ENCODE measurements around the gene NIPAL3.
A peak's percentile ranks its signal among the peaks of the same experiment; 100 is the strongest.
"Not testable (repeated sequence)": the region's sequence is repeated elsewhere in the genome, so short reads cannot be mapped to it uniquely, and the experiment has no call there.

NIPAL3 gene

DNA sequence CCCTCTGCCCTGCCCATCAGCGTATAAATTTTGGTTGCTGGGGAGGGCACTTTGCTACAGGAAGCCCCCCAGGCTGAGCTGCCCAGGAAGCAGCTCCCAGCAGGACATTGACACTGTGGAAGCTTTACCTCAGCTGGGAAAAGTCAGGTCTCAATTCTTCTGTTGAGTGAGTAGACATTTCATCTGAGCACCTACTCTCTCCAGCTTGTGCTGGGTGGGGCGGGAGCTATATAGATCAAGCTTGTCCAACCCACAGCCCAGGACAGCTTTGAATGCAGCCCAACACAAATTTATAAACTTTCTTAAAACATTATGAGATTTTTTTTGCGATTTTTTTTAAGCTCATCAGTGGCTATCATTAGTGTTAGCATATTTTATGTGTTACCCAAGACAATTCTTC lies 9.4 kb downstream of the NIPAL3 start:
- DNase-seq (ENCODE audit: low read depth): no peak

DNA sequence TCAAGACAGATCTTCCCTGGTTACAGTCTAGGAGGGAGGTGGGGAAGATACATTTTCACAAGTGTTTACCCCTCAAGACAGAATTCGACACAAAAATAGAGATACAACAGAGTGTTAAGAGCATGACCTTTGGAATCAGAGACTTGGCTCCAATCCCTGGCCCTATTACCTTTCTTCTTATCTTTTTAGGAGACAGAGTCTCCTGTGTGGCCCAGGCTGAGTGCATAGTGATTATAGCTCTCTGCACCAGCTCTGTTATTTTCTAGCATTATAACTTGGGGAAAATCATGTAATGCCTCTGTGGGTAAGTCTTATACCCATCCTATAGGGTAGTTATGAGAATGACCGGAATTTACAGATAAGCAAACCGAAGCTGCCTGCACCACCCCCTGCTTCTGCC lies 9.8 kb downstream of the NIPAL3 start:
- no peak for DNase-seq (ENCODE audit: low read depth)

DNA sequence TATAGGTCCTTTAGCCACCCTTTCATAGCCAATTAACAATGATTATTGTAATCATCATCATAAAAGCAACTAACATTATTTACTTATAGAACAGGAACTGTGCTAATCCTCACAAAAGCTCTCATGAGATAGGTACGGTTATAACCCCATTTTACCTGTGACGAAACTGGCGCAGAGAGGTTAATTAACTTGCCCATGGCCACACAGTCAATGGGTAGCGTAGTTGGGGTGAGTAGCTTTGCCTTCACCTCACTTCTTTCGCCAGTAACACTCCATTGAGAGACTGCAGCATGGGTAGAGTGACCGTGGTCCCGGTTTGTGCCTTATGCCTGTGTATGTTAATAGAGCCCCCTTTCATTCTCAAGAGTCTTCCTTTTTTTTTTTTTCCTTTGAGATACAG lies 10.3 kb downstream of the NIPAL3 start:
- DNase-seq (ENCODE audit: low read depth): no peak

DNA sequence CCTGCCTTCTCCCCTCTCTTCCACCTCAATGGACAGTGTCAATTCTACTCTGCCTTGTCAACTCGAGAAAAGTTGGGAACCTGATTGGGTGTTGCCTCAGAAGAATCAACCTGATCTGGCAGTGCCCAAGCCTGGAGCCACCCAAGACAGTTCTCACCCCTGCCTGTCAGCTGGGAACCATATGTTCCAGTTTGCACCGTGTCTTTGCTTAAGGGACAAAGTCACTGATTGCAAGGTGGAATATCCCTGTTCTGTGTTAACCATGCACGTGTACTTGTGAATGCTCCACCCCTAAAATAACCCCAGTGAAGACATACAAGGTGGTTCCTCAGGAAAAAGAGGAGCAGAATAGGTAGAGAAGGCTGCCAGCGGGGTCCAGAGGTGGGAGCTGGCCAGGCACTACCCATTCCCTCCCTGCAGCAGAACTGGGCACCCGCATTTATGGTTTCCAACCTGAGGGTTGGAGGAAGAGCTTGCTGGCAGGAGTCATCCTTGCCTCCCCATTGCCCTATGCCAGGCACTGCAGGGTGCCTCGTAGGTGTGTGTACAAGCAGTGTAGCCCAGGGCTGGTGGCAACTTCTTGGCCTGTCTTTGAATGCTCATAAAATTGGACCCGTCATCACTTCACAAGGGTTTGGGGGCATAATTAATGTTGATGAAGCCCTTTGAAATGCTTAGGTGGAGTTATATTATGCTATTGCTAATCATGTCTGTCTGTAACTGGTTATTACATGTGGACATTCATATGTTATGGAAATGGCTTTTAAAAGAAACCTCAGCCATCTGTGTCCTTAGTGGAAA lies 11.3 kb downstream of the NIPAL3 start:
- DNase-seq (ENCODE audit: low read depth): no peak

DNA sequence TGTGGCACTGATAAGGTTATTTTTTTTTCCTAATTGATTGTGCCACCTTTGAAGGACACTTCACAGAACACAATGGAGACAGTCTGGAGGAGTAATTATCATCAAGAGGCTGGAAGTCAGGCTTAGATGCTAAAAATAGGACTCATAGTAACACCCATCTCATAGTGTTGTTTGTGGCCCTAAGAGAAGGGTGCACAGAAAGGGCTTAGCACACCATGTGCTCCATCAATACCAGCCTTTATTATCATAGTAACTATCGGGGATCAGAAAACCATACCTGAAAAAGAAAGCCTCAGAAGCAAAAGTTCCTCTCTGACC lies 11.9 kb downstream of the NIPAL3 start:
- no peak for DNase-seq (ENCODE audit: low read depth)

DNA sequence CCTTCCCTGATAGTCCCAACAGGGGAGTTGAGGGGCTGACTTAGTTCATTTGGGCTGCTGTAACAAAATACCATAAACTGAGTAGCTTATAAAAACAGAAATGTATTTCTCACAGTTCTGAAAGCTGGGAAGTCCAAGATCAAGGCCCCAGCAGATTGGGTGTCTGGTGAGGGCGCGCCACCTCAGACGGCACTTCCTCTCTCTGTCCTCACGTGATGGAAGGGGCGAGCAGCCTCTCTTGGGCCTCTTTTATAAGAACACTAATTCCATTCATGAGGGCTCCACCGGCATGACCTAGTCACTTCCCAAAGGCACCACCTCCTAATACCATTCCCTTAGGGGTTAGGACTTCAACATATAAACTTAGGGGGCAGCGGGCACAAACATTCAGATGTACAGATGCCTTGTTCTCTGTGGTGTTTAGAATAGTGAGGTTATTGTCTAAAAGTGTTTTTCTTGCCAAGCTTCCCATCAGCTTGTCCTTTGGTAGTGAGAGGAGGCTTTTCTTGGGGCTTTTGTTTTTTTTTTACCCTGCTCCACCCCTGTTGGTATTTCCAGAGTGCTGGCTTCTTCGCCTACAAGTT lies 20.3 kb downstream of the NIPAL3 start:
- DNase-seq (ENCODE audit: low read depth): no peak

DNA sequence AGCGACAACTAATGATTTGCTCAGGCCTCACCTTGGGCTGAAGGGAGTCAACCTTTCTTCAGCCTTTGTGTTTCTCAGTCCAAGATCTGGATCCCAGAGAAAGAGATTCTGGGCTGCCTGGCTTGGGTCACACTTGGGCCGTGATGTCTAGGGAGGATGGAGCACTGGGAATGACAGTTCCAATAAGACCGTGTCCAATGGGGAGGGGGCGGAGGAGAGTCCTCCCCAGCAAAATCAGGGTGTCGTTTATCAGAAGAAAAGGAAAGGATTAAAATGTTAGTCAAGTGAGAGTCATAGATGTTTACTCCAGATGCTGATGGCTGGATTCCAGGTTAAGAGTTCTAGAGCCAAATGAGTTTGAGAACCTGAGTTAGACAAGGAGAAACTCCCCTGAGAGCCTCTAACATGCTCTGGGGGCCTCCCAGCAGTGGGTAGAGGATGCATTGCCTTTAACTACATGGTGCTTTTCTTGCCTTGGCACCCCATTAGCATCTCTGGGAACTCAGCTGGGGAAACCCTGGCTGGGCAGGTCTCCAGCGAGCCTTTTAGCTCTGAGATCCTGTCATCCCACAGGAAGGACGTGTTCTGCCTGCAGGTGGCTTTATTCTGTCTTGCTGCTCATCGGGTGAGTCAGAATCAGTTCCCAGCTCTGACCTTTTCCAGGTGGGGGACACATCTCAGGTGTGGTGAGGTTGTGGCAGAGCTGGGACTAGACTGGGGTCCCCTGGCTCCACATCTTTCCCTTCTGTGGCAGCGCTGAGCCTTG lies 22.2 kb downstream of the NIPAL3 start:
- no peak for DNase-seq (ENCODE audit: low read depth)

DNA sequence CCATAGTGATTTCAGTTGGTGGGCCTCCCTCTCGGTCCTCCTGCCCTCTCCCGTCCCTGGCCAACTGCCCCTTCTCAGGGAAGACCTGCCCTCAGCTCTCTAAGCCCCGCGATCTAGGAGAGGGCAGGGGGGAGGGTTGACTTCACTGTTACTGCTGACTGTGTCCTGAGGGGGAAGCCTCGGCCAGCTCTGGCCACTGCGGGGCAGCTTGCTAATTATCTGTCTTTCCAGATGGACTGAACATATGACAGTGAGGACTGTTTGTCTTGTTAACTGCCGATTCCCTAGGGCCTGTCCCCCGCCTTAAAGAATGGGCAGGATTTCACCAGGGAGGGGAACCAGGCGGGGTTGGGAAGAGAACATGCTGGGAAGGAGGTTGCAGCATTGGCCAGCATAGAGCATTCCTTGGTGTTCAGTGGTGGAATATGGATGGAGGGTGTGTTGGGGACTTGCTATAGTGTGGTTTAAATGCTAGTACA lies 22.9 kb downstream of the NIPAL3 start:
- DNase-seq (ENCODE audit: low read depth): peak; percentile 64

DNA sequence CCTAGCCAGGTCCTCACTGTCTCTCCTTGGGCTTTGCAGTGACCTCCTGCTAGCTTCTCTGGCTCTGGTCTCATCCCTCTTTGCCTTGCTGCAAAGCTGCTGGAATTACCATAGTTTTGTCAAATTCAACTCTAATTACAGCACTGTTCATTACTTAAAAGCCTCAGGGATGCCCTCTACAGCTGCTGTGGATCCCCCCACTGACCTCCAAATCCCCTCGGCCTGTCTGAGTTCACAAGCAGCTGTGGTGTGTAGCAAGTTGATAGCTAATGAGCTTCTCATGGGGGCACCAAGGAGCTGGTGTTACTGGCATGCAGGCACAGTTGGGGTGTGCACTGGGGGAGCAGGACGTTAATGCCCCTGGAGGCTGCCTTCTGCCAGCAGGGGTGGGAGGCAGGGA lies 24.8 kb downstream of the NIPAL3 start:
- no peak for DNase-seq (ENCODE audit: low read depth)

DNA sequence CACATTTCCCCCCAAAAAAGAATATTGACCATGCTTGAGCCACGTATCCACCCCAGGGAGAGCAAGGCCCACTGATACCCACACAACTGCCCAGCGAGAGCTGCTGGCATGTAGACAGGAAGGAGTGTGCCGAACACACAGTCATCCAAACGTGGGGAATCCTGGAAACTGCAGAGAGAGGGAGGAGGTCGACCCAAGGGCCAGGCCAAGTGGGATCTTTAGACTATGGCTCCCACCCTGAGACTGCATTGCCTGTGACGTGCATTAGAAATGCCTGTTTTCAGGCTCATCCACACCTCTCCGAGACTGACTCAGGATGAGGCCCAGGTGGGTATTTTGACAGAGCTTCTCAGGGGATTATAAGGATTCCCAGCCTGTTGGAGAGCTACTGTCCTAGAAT lies 25.9 kb downstream of the NIPAL3 start:
- no peak for DNase-seq (ENCODE audit: low read depth)

DNA sequence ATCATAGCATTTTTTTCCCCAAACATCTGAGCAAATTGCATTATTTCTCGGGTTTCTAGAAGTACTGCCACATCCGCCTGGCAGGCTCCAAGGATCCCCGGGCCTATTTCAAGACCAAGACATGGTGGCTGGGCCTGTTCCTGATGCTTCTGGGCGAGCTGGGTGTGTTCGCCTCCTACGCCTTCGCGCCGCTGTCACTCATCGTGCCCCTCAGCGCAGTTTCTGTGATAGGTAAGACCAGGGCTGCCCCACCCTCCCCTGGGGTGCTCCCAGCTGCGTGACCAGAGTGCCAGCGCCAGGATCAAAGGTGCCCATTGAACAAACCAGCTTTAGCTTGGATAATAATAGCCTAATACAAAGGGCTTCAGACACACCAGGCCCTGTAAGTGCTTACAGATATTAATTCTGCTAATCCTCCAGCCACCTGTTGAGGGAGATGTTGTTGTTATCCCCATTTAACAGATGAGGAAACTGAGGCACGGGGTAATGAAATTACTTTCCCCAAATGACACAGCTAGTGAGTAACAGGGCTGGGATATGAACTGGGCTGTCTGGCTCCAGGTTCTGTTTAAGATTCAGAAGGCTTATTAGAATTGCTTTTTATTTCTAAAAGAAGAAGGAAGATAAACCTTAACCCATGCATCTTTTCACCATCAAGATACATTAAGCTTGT lies 26.5 kb downstream of the NIPAL3 start:
- DNase-seq (ENCODE audit: low read depth): no peak

DNA sequence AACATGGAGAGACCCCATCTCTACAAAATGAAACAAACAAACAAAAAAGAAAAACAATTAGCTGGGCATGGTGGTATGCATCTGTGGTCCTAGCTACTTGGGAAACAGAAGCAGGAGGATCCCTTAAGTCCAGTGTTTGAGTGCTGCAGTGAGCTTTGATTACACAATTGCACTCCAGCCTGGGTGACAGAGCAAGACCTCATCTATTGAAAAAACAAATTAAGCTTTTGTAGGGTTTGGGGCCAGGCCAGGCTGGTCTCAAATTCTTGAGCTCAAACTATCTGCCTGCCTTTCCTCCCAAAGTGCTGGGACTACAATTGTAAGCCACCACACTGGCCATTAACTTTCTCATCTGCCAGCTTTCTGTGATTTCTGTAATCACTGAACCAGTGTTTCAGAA lies 27.2 kb downstream of the NIPAL3 start:
- DNase-seq (ENCODE audit: low read depth): no peak

DNA sequence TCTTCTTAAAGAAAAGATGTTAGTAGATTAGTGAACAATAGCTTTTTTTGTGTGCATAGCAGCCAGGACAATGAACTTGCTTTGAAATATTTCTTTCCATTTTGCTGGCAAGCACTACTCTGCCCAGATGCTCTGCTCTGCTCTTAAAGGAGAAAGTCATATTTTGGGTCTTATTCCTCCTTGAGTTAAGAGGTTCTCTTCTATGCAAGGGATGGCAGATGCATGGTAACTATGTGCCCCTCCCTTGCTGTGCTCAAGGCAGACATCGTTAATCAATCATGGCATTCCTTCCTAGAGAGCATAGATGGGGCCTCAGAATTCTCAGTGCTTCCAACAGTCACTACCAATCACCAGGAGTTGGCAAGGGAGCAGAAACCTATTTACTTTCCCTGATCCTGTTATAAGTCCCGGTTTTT lies 27.6 kb downstream of the NIPAL3 start:
- no peak for DNase-seq (ENCODE audit: low read depth)

DNA sequence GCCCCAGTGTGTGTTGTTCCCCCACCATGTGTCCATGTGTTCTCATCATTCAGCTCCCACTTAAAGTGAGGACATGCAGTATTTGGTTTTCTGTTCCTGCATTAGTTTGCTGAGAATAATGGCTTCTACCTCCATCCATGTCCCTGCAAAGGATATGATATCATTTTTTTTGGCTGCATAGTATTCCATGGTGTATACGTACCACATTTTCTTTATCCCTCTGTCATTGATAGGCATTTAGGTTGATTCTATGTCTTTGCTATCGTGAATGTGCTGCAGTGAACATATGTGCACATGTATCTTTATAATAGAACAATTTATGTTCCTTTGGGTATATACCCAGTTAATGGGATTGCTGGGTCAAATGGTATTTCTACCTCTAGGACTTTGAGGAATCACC lies 30.8 kb downstream of the NIPAL3 start:
- DNase-seq (ENCODE audit: low read depth): not testable (repeated sequence)

DNA sequence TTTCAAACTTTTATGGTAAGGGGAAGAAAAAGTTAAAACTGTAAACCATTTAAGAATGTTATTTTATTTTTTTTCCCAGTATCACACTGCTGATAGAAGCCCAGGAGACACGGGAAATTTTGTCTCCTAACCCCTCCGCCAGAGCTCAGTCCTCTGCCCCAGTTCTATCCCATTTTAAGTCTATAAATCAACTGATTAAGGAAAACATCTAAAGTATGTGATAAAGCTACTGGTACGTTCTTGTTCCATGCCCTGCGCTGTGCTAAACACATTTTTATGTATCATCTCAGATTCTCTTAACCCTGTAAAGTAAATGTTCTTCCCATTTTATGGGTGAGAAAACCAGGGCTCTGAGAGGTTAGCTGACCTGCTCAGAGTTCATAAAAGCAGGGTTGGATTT lies 34.7 kb downstream of the NIPAL3 start:
- no peak for DNase-seq (ENCODE audit: low read depth)

DNA sequence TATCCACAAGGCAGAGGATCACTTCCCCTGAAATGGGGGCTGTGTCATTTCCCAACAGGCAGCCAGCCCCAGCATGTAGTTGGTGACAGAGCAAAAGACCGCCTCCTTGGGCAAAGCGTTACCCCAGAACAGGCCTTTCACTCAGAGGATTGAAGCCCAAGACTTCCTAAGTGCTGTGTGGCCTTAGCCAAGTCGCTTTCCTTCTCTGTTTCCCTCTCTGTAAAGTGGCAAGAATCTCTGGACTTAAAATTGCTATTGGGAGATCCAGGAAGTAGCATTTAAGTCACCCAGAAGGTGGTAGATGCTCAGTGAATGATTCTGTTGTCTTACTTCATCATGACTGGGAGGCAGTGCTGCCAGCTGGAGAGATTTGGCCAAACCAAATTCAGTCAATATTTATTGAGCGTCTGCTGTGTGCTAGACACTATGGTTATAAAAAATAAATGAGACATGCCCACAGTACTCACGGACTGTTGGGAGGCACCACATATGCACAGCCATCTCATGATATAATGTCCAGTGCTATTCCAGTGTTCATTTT lies 35.3 kb downstream of the NIPAL3 start:
- no peak for DNase-seq (ENCODE audit: low read depth)

DNA sequence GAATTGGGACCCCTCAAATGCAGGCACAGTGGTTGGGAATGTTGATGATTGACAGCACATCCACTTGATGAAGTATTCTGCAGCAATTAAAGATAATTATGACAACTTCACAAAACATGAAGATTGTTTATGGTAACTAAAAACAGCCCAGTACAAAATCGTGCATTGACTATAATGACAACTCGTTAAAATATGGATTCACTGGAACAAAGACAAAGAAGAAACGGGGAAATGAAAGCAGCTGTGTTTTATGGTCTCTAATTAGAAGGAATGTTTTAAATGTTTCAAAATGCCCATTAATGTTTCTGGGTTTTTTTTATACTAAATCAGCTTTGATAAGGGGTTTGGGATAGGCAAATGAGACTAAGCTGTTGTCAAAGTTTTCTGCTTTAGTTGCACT lies 36.1 kb downstream of the NIPAL3 start:
- DNase-seq (ENCODE audit: low read depth): no peak

DNA sequence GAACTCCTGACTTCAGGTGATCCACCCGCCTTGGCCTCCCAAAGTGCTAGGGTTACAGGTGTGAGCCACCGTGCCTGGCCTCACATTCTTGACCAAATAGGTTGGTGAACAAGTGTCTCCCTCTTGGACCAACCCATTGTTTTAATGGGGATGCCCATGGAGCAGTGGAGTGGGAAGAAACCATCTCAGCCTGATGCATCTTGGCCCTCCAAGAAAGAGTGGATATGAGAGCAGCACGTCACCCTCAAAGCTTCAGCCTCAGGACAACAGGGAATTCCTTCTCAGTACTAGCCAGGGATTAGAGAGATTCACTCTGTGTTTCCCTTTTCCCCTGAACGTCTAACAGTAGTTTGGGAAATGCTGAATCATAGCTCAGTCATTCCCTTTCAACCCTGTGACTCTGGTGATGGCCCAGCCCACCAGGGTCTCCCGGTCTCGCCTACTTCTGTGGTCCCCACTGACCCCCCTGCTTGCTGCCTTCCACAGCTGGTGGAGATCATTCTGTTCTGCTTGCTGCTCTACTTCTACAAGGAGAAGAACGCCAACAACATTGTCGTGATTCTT lies 37.4 kb downstream of the NIPAL3 start:
- DNase-seq (ENCODE audit: low read depth): no peak

DNA sequence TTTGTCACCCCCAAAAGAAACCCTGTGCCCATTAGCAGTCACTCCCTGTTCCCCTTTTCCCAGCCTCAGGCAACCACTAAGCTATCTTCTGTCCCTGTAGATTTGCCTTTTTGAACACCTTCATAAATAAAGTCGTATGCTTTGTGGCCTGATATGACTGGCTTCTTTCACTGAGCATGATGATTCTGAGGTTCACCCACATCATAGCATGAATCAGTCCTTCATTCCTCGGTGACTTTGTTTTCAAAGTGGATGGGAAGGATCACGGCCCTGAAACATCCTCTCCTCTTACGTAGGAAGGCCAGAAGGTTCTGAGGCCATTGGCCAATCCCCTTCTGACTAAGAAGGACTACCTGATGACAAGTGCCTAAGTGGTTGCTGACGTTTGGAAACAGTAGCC lies 39.1 kb downstream of the NIPAL3 start:
- DNase-seq (ENCODE audit: low read depth): no peak

DNA sequence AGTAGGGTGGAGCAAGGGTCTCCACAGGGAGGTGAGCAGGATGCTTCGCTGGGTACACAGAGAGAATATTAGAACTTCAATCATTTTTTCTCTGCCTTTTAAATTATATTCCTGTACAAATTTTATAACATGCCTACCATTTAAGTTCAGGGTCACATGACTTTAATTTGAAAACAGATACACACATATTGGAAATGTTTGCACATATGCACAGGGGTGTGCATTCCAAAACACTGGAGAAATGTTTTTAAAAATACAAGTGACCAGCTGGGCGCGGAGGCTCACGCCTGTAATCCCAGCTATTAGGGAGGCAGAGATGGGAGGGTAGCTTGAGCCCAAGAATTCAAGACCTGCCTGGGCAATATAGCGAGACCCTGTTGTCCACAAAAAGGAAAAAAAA lies 39.7 kb downstream of the NIPAL3 start:
- no peak for DNase-seq (ENCODE audit: low read depth)

DNA sequence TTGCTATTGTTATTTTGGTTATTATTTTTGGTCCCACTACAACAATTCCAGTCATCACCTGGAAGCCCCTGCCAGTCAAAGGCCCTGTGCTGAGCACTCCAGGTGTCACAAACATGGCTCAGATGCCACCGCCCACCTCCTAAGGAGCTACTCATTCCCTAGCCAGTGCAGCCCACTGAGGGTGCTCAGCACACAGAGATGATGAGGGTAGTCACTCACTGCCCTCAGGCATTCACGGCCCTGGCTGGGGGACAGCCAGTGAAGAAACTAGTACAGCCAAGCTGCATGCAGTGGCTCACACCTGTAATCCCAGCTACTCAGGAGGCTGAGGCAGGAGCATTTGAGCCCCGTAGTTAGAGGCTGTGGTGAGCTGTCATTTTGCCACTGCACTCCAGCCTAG lies 42.3 kb downstream of the NIPAL3 start:
- no peak for DNase-seq (ENCODE audit: low read depth)

Measured in GM04504 (cell line).